Activated T-cell treated with anti-CD3 and anti-CD28 coated beads, Interleukin-2, amount 50 U/mL, for 4 hours (primary cell): ENCODE results near the gene SLC43A2. TPM values are rescaled to one million over a fixed set of nuclear protein-coding genes. Genes with fewer than 3 reads are reported as not detected.

Experiments
- ATAC-seq, 2 donors: fragments of 200-7000 bp; cut with Tn5 transposase; one replicate each; pipeline ENCODE4 v1.10.0; 2021
- DNase-seq: peaks from one replicate; pipeline ENCODE4 v3.0.0-alpha.2; 2020
- H3K27me3 Mint-ChIP-seq: one replicate; pipeline ENCODE4 v1.8.0; 2021; ENCODE audit warnings: low read depth, mixed read lengths
- H3K36me3 Mint-ChIP-seq: one replicate; pipeline ENCODE4 v1.8.0; 2022; ENCODE audit warnings: mixed read lengths; ENCODE audit not compliant: insufficient read depth
- H3K4me1 Mint-ChIP-seq: one replicate; pipeline ENCODE4 v1.8.0; 2021; ENCODE audit warnings: low read depth, mixed read lengths
- H3K4me3 Mint-ChIP-seq: one replicate; pipeline ENCODE4 v1.8.0; 2021; ENCODE audit warnings: mild to moderate bottlenecking, moderate library complexity, mixed read lengths
- H3K9me3 Mint-ChIP-seq: one replicate; pipeline ENCODE4 v1.8.0; 2021; ENCODE audit warnings: mixed read lengths
- total RNA-seq, 3 donors: library from RNA; stranded (reverse); gene quantifications; one replicate each; pipeline ENCODE4 v1.2.1, GENCODE V29; 2021

The SLC43A2 gene
- total RNA-seq, 3 donors from 2014 or later, result 4.1 to 9.4 (median 5.0) TPM

GRCh38 chr17:1636732-1637285 lies 8.2 kb upstream of the SLC43A2 start:
- H3K27me3 Mint-ChIP-seq, result no peaks in the 10 kb centered on the region

GRCh38 chr17:1635675-1636465 lies 7.2 kb upstream of the SLC43A2 start:
- H3K36me3 Mint-ChIP-seq, result no peaks in the 10 kb centered on the region

More at GRCh38 chr17:1636732-1637285, 8.2 kb upstream of the SLC43A2 start:
- H3K36me3 Mint-ChIP-seq, result no peaks in the 10 kb centered on the region
- DNase-seq (no peak), ATAC-seq (no peak)
- no peak overlapping the region for H3K4me3 Mint-ChIP-seq
- H3K4me1 Mint-ChIP-seq, result no peaks in the 10 kb centered on the region
- no peaks in the 10 kb centered on the region for H3K9me3 Mint-ChIP-seq

GRCh38 chr17:1634841-1635650 lies 6.4 kb upstream of the SLC43A2 start:
- Mint-ChIP-seq H3K27me3 (no peaks in the 10 kb centered on the region), H3K9me3 (no peaks in the 10 kb centered on the region), H3K36me3 (no peaks in the 10 kb centered on the region), H3K4me1 (peaks cover 5% of the 10 kb centered on the region), H3K4me3 (no peak overlapping the region)
- ATAC-seq (no peak), DNase-seq (no peak)

More at GRCh38 chr17:1635675-1636465, 7.2 kb upstream of the SLC43A2 start:
- Mint-ChIP-seq H3K4me3 (no peak overlapping the region), H3K4me1 (peaks cover under 1% of the 10 kb centered on the region), H3K27me3 (no peaks in the 10 kb centered on the region), H3K9me3 (no peaks in the 10 kb centered on the region)
- no peak for ATAC-seq
- no peak for DNase-seq

- Mint-ChIP-seq H3K27me3 (peaks cover 4% of the 10 kb centered on the region), H3K4me1 (peaks cover 19% of the 10 kb centered on the region), H3K9me3 (no peaks in the 10 kb centered on the region), H3K36me3 (no peaks in the 10 kb centered on the region), H3K4me3 (peak overlapping the region; percentile 74)
- DNase-seq, result no peak
- ATAC-seq, result no peak
Observed at GRCh38 chr17:1630662-1631061, 2.0 kb upstream of the SLC43A2 start.

GRCh38 chr17:1629504-1630310 lies 1.1 kb upstream of the SLC43A2 start:
- ATAC-seq (peak; percentile 13 to 30), DNase-seq (peak; percentile 67)
- H3K27me3 Mint-ChIP-seq, result peaks cover 4% of the 10 kb centered on the region
- no peaks in the 10 kb centered on the region for H3K9me3 Mint-ChIP-seq
- peak overlapping the region; percentile 74 for H3K4me3 Mint-ChIP-seq
- no peaks in the 10 kb centered on the region for H3K36me3 Mint-ChIP-seq
- peaks cover 19% of the 10 kb centered on the region for H3K4me1 Mint-ChIP-seq

- Mint-ChIP-seq H3K9me3 (no peaks in the 10 kb centered on the region), H3K27me3 (peaks cover 4% of the 10 kb centered on the region), H3K36me3 (no peaks in the 10 kb centered on the region), H3K4me1 (peaks cover 19% of the 10 kb centered on the region), H3K4me3 (peak overlapping the region; percentile 85)
- DNase-seq, result peak; percentile 80
- ATAC-seq, result peak; percentile 81
Observed at GRCh38 chr17:1628856-1629503, 346 bp upstream of the SLC43A2 start.

- peaks cover 4% of the 10 kb centered on the region for H3K27me3 Mint-ChIP-seq
- peak overlapping the region; percentile 73 for H3K4me3 Mint-ChIP-seq
- no peaks in the 10 kb centered on the region for H3K36me3 Mint-ChIP-seq
- ATAC-seq, result no peak
- H3K9me3 Mint-ChIP-seq, result no peaks in the 10 kb centered on the region
- peaks cover 19% of the 10 kb centered on the region for H3K4me1 Mint-ChIP-seq
- no peak for DNase-seq
Observed at GRCh38 chr17:1627182-1627981, 1.3 kb downstream of the SLC43A2 start.

GRCh38 chr17:1626333-1626732 lies 2.3 kb downstream of the SLC43A2 start:
- Mint-ChIP-seq H3K9me3 (no peaks in the 10 kb centered on the region), H3K36me3 (no peaks in the 10 kb centered on the region), H3K27me3 (peaks cover 4% of the 10 kb centered on the region), H3K4me1 (peaks cover 19% of the 10 kb centered on the region), H3K4me3 (peak overlapping the region; percentile 73)
- no peak for ATAC-seq
- no peak for DNase-seq

- no peak for ATAC-seq
- peaks cover 17% of the 10 kb centered on the region for H3K4me1 Mint-ChIP-seq
- H3K36me3 Mint-ChIP-seq, result peaks cover 2% of the 10 kb centered on the region
- DNase-seq, result no peak
- no peak overlapping the region for H3K4me3 Mint-ChIP-seq
- H3K27me3 Mint-ChIP-seq, result peaks cover 4% of the 10 kb centered on the region
- H3K9me3 Mint-ChIP-seq, result no peaks in the 10 kb centered on the region
Observed at GRCh38 chr17:1625581-1625980, 3.1 kb downstream of the SLC43A2 start.

- DNase-seq (no peak), ATAC-seq (no peak)
- Mint-ChIP-seq H3K9me3 (no peaks in the 10 kb centered on the region), H3K36me3 (peaks cover 2% of the 10 kb centered on the region), H3K4me3 (no peak overlapping the region), H3K27me3 (peaks cover 4% of the 10 kb centered on the region), H3K4me1 (peaks cover 14% of the 10 kb centered on the region)
Observed at GRCh38 chr17:1625053-1625452, 3.6 kb downstream of the SLC43A2 start.

GRCh38 chr17:1624650-1625049 lies 4.0 kb downstream of the SLC43A2 start:
- Mint-ChIP-seq H3K4me3 (no peak overlapping the region), H3K4me1 (peaks cover 12% of the 10 kb centered on the region), H3K27me3 (peaks cover 4% of the 10 kb centered on the region), H3K9me3 (no peaks in the 10 kb centered on the region), H3K36me3 (peaks cover 2% of the 10 kb centered on the region)
- ATAC-seq (no peak), DNase-seq (no peak)

GRCh38 chr17:1623057-1623630 lies 5.5 kb downstream of the SLC43A2 start:
- Mint-ChIP-seq H3K36me3 (peaks cover 2% of the 10 kb centered on the region), H3K4me1 (peaks cover 12% of the 10 kb centered on the region), H3K9me3 (no peaks in the 10 kb centered on the region), H3K27me3 (peaks cover 4% of the 10 kb centered on the region), H3K4me3 (no peak overlapping the region)
- ATAC-seq (no peak), DNase-seq (no peak)
